Stimulated activated CD4-positive, alpha-beta T cell treated with anti-CD3 and anti-CD28 coated beads, TNF-alpha, amount 100 ng/mL, for 24 hours (primary cell): ENCODE measurements around the gene TDRD7.
"Not testable (repeated sequence)": the region's sequence is repeated elsewhere in the genome, so short reads cannot be mapped to it uniquely, and the experiment has no call there.

Experiments used
- DNase-seq, 3 experiments: peaks; one replicate each; pipeline ENCODE4 v3.0.0-alpha.2; 2020; ENCODE audit warnings: low read depth in 3 of 3

TDRD7 gene

GRCh38 chr9:97478301-97478981, 66.5 kb downstream of the TDRD7 start:
- DNase-seq, result no peak

- no peak for DNase-seq
Measured at GRCh38 chr9:97479496-97480159, 67.7 kb downstream of the TDRD7 start.

- DNase-seq, result no peak
Measured at GRCh38 chr9:97480174-97480573, 68.3 kb downstream of the TDRD7 start.

- DNase-seq, result no peak
Measured at GRCh38 chr9:97480749-97481148, 68.9 kb downstream of the TDRD7 start.

GRCh38 chr9:97484134-97484533, 72.2 kb downstream of the TDRD7 start:
- DNase-seq, result no peak

GRCh38 chr9:97487107-97487506, 75.2 kb downstream of the TDRD7 start:
- DNase-seq, result no peak

- DNase-seq, result no peak
Measured at GRCh38 chr9:97487861-97488260, 76.0 kb downstream of the TDRD7 start.

GRCh38 chr9:97491216-97491999, 79.5 kb downstream of the TDRD7 start:
- no peak for DNase-seq

GRCh38 chr9:97497558-97498375, 85.9 kb downstream of the TDRD7 start:
- not testable (repeated sequence) for DNase-seq

- DNase-seq, result not testable (repeated sequence)
Measured at GRCh38 chr9:97498846-97499245, 87.0 kb downstream of the TDRD7 start.

GRCh38 chr9:97500263-97500662, 88.4 kb downstream of the TDRD7 start:
- no peak for DNase-seq

- no peak for DNase-seq
Measured at GRCh38 chr9:97500765-97501176, 88.9 kb downstream of the TDRD7 start.

GRCh38 chr9:97501177-97501971, 89.5 kb downstream of the TDRD7 start, which contains the start of gene TMOD1:
TMOD1 (plus strand) TSS chr9:97501666; CDS start chr9:97524189, 22,523 bp downstream.
- DNase-seq, result peak in 1 of 3 experiments; percentile 41

- DNase-seq, result no peak
Measured at GRCh38 chr9:97501972-97502221, 90.0 kb downstream of the TDRD7 start.

GRCh38 chr9:97502222-97502983, 90.5 kb downstream of the TDRD7 start:
- DNase-seq, result no peak

GRCh38 chr9:97502984-97503861, 91.3 kb downstream of the TDRD7 start:
- no peak for DNase-seq

- no peak for DNase-seq
Measured at GRCh38 chr9:97503862-97504210, 91.9 kb downstream of the TDRD7 start.

- no peak for DNase-seq
Measured at GRCh38 chr9:97504381-97505216, 92.7 kb downstream of the TDRD7 start.

- no peak for DNase-seq
Measured at GRCh38 chr9:97505845-97506244, 93.9 kb downstream of the TDRD7 start.
